B cell (primary cell): ENCODE data around the gene CD300LB. TPM values are rescaled to one million over a fixed set of nuclear protein-coding genes. Genes with fewer than 3 reads are reported as not detected.
A peak's percentile ranks its signal among the peaks of the same experiment; 100 is the strongest.

ENCODE experiments used
- ATAC-seq: fragments of 200-7000 bp; cut with Tn5 transposase; one replicate; pipeline ENCODE4 v1.10.0; 2021; ENCODE audit warnings: low read depth, mild to moderate bottlenecking, moderate number of reproducible peaks, moderate library complexity
- CTCF ChIA-PET: fragments of 350-600 bp; sonication (Branson Sonifier 250); formaldehyde crosslinking; loops from one replicate; lab custom pipeline; 2021; ENCODE audit warnings: antibody characterized with exemption, inconsistent platforms; lab: Charles Lee
- POLR2A ChIA-PET: fragments of 350-600 bp; sonication (Branson Sonifier 250); formaldehyde crosslinking; loops from one replicate; lab custom pipeline; 2021; ENCODE audit warnings: antibody characterized with exemption; lab: Charles Lee
- DNase-seq: peaks from one replicate; pipeline ENCODE4 v3.0.0; 2013
- H2AFZ ChIP-seq: 2 replicates; pipeline ENCODE4 v1.6.1; 2012; ENCODE audit warnings: mild to moderate bottlenecking, low read depth, low read length; ENCODE audit not compliant: insufficient read depth, poor library complexity, severe bottlenecking
- H3K27ac ChIP-seq, 2 donors: 1 replicate in 1 of 2; 2 replicates in 1 of 2; pipeline ENCODE4 v1.5.1; 2012 to 2013; ENCODE audit warnings: low read length in 2 of 2, mild to moderate bottlenecking in 2 of 2, moderate library complexity in 1 of 2
- H3K27me3 ChIP-seq, 4 experiments: fragments of 200-600 bp in 1 of 4; sonication (generic) in 1 of 4; replicated peaks in 1 of 4; 1 replicate in 2 of 4; 2 replicates in 2 of 4; pipeline versions ENCODE4 v1.6.1 to v1.7.0; 2013 to 2016; ENCODE audit warnings: low read length in 3 of 4, mild to moderate bottlenecking in 2 of 4, mixed read lengths in 1 of 4, moderate library complexity in 1 of 4; ENCODE audit not compliant: insufficient read depth in 4 of 4, control insufficient read depth in 3 of 4; ENCODE audit errors: control extremely low read depth in 1 of 4
- H3K36me3 ChIP-seq, 2 experiments: replicated peaks in 1 of 2; 1 replicate in 1 of 2; 2 replicates in 1 of 2; pipeline versions ENCODE4 v1.6.1 to v1.7.1; 2013; ENCODE audit warnings: low read length in 1 of 2; ENCODE audit not compliant: insufficient read depth in 2 of 2, control insufficient read depth in 1 of 2; ENCODE audit errors: control extremely low read depth in 1 of 2, extremely low read depth in 1 of 2
- H3K4me1 ChIP-seq, 2 donors: fragments of 200-600 bp in 1 of 2; sonication (generic) in 1 of 2; 1 replicate in 1 of 2; 2 replicates in 1 of 2; pipeline versions ENCODE4 v1.5.1 to v1.6.1; 2013 to 2017; ENCODE audit warnings: low read length in 2 of 2; ENCODE audit not compliant: control insufficient read depth in 2 of 2, insufficient read depth in 2 of 2
- H3K4me2 ChIP-seq: replicated peaks from 2 replicates; pipeline ENCODE3; 2012; ENCODE audit warnings: mild to moderate bottlenecking, low read depth, low read length; ENCODE audit not compliant: poor library complexity, severe bottlenecking
- H3K4me3 ChIP-seq, 5 experiments: fragments of 200-600 bp in 1 of 5; sonication (generic) in 1 of 5; 1 replicate in 3 of 5; 2 replicates in 2 of 5; pipeline versions ENCODE4 v1.5.1 to v1.7.0; 2011 to 2016; ENCODE audit warnings: low read length in 4 of 5, mild to moderate bottlenecking in 4 of 5, low read depth in 2 of 5, control low read depth in 1 of 5, moderate library complexity in 1 of 5; ENCODE audit not compliant: insufficient read depth in 1 of 5; ENCODE audit errors: control extremely low read depth in 1 of 5, extremely low read depth in 1 of 5
- H3K79me2 ChIP-seq: fragments of 200-600 bp; sonication (generic); one replicate; pipeline ENCODE4 v1.6.0; 2016; ENCODE audit warnings: low read length; ENCODE audit not compliant: control insufficient read depth, insufficient read depth
- H3K9ac ChIP-seq: fragments of 200-600 bp; sonication (generic); 2 replicates; pipeline ENCODE4 v1.6.1; 2017; ENCODE audit warnings: mild to moderate bottlenecking, low read length, moderate library complexity
- H3K9me3 ChIP-seq, 3 donors: one replicate each; pipeline versions ENCODE4 v1.6.1 to v1.7.1; 2013; ENCODE audit warnings: low read length in 2 of 3; ENCODE audit not compliant: control insufficient read depth in 2 of 3, insufficient read depth in 1 of 3; ENCODE audit errors: control extremely low read depth in 1 of 3
- H4K20me1 ChIP-seq: 2 replicates; pipeline ENCODE4 v1.6.0; 2012; ENCODE audit warnings: mild to moderate bottlenecking, low read length; ENCODE audit not compliant: insufficient read depth, control insufficient read depth, poor library complexity, severe bottlenecking
- H3K27ac Mint-ChIP-seq: one replicate; pipeline ENCODE4 v1.8.0; 2021; ENCODE audit warnings: mixed read lengths
- H3K27me3 Mint-ChIP-seq: one replicate; pipeline ENCODE4 v1.8.0; 2021; ENCODE audit warnings: mixed read lengths
- H3K4me1 Mint-ChIP-seq: one replicate; pipeline ENCODE4 v1.8.0; 2021; ENCODE audit warnings: mixed read lengths
- H3K4me3 Mint-ChIP-seq: one replicate; pipeline ENCODE4 v1.8.0; 2021; ENCODE audit warnings: mixed read lengths
- H3K9me3 Mint-ChIP-seq: one replicate; pipeline ENCODE4 v1.8.0; 2022; ENCODE audit warnings: mixed read lengths; ENCODE audit not compliant: insufficient read depth
- CTCF ChIP-seq: fragments of 200-600 bp; IDR thresholded peaks from one replicate; pipeline ENCODE4 v1.8.0; 2022; ENCODE audit warnings: antibody characterized with exemption, mild to moderate bottlenecking
- EZH2 ChIP-seq: IDR thresholded peaks from 2 replicates; pipeline ENCODE4 v1.6.1; 2012; ENCODE audit warnings: borderline replicate concordance, low read depth, mild to moderate bottlenecking, moderate library complexity, low read length; ENCODE audit not compliant: insufficient read depth, poor library complexity, severe bottlenecking
- WGBS: methylation state at CpG from one replicate; pipeline ENCODE4 v1.1.5; 2013; ENCODE audit warnings: missing lambda C conversion rate; ENCODE audit not compliant: insufficient coverage; 5-methylcytosine and 5-hydroxymethylcytosine counted together
- intact Hi-C: fragments of 100-400 bp; cut with micrococcal nuclease; formaldehyde crosslinking; loops from one replicate; pipeline ENCODE4 v1.10.0; 2022
- polyA plus RNA-seq: library from polyadenylated mRNA; depleted of rRNA; stranded (reverse); fragments of >200 nt; gene quantifications from 2 replicates; pipeline ENCODE4 v1.2.3, GENCODE V29; 2012
- total RNA-seq, 2 donors: library from RNA; stranded (reverse); fragments of 120-200 nt in 1 of 2; gene quantifications; 1 replicate in 1 of 2; 2 replicates in 1 of 2; pipeline versions ENCODE4 v1.2.3 to v1.2.4, GENCODE V29; 2013 to 2022

CD300LB gene
- total and polyA plus RNA-seq, 2 donors (not counting 1 experiment from before 2014, with no cell fraction given), result 0.12 to 0.39 TPM

- WGBS, result 62% methylated on average over 5 of the region's 5 CpGs
- Histone ChIP-seq H3K4me2 (no peak within 1 kb of the TSS), H3K27ac (no peak within 1 kb of the TSS), H2AFZ (no peak within 1 kb of the TSS), H3K9me3 (no peaks in the 10 kb centered on the region), H4K20me1 (no peaks in the 10 kb centered on the region), H3K9ac (no peak within 1 kb of the TSS), H3K27me3 (peaks cover 0 to 4% (median 1%) of the 10 kb centered on the region in 4 experiments), H3K36me3 (no peaks in the 10 kb centered on the region), H3K4me1 (peaks cover 4 to 19% of the 10 kb centered on the region in 2 donors), H3K79me2 (no peaks in the 10 kb centered on the region), H3K4me3 (no peak within 1 kb of the TSS)
- intact Hi-C loops, result no loop called here
- ATAC-seq (peak; percentile 21), DNase-seq (no peak)
- no peaks in the 10 kb centered on the region for H3K9me3 Mint-ChIP-seq
- peak within 1 kb of the TSS; percentile 65 for H3K27ac Mint-ChIP-seq
- H3K4me3 Mint-ChIP-seq, result peak within 1 kb of the TSS; percentile 2
- H3K27me3 Mint-ChIP-seq, result peaks cover 15% of the 10 kb centered on the region
- CTCF ChIA-PET, result interaction anchor here (1.2 kb wide), 1 partner anchor 13 kb away, joined by 3 read pairs; no protein-coding TSS in a partner anchor
- TF ChIP-seq CTCF (no peak), EZH2 (no peak)
- POLR2A ChIA-PET, result no interaction called here
- peaks cover 3% of the 10 kb centered on the region for H3K4me1 Mint-ChIP-seq
Measured at GRCh38 chr17:74545843-74546230, 14.6 kb upstream of the CD300LB start, which contains the start of gene CD300C. TSS of gene CD300C (minus strand) at chr17:74546115. CDS start at chr17:74545782, 333 bp downstream.

- no peaks in the 10 kb centered on the region for H3K36me3 ChIP-seq
- H3K27me3 ChIP-seq, result peaks cover 0 to 4% (median 1%) of the 10 kb centered on the region in 4 experiments
- no peaks in the 10 kb centered on the region for H3K9me3 ChIP-seq
- H3K9me3 Mint-ChIP-seq, result no peaks in the 10 kb centered on the region
- H3K4me3 ChIP-seq, result no peak overlapping the region
- intact Hi-C loops, result no loop called here
- TF ChIP-seq CTCF (no peak), EZH2 (no peak)
- H3K27ac ChIP-seq, result no peak overlapping the region
- ATAC-seq (no peak), DNase-seq (no peak)
- peaks cover 4 to 19% of the 10 kb centered on the region in 2 donors for H3K4me1 ChIP-seq
- peak overlapping the region; percentile 2 for H3K4me3 Mint-ChIP-seq
- H2AFZ ChIP-seq, result no peak overlapping the region
- POLR2A ChIA-PET, result no interaction called here
- H3K79me2 ChIP-seq, result no peaks in the 10 kb centered on the region
- no peak overlapping the region for H3K4me2 ChIP-seq
- peaks cover 16% of the 10 kb centered on the region for H3K27me3 Mint-ChIP-seq
- no peaks in the 10 kb centered on the region for H4K20me1 ChIP-seq
- peak overlapping the region; percentile 65 for H3K27ac Mint-ChIP-seq
- peaks cover 3% of the 10 kb centered on the region for H3K4me1 Mint-ChIP-seq
- CTCF ChIA-PET, result interaction anchor here (1.2 kb wide), 1 partner anchor 12 kb away, joined by 3 read pairs; no protein-coding TSS in a partner anchor
- WGBS, result 79% methylated on average over 16 of the region's 16 CpGs
- no peak overlapping the region for H3K9ac ChIP-seq
Measured at GRCh38 chr17:74544991-74545842, 13.9 kb upstream of the CD300LB start.
